Panc1 (cell line): ENCODE data around the gene KMT2E. TPM values are rescaled to one million over a fixed set of nuclear protein-coding genes. Genes with fewer than 3 reads are reported as not detected.

ENCODE experiments used
- ATAC-seq: fragments of 200-7000 bp; cut with Tn5 transposase; 2 replicates; pipeline ENCODE4 v1.9.1; 2020; ENCODE audit warnings: mild to moderate bottlenecking, moderate library complexity
- BruUV-seq: library from RNA; stranded (reverse); fragments of 400-500 nt; replicated peaks from 2 replicates; lab custom pipeline; 2021; lab: Mats Ljungman, UMichigan
- CTCF ChIA-PET: fragments of 300-600 bp; sonication (Branson Sonifier 250); formaldehyde crosslinking; loops from one replicate; lab custom pipeline; 2022; ENCODE audit warnings: antibody characterized with exemption; lab: Charles Lee
- POLR2A ChIA-PET: fragments of 300-600 bp; sonication (Branson Sonifier 250); formaldehyde crosslinking; loops from one replicate; lab custom pipeline; 2022; ENCODE audit warnings: antibody characterized with exemption; lab: Charles Lee
- DNase-seq: peaks from one replicate; pipeline ENCODE4 v3.0.0-alpha.2; 2010; ENCODE audit warnings: low read depth, low spot score
- H3K27ac ChIP-seq: 2 replicates; pipeline ENCODE4 v1.5.1; 2011; ENCODE audit warnings: mild to moderate bottlenecking, low read length, inconsistent platforms
- H3K27me3 ChIP-seq: fragments of 200-500 bp; sonication (Bioruptor generic); 2 replicates; pipeline ENCODE4 v1.6.0; 2014; ENCODE audit warnings: low read length, inconsistent platforms; ENCODE audit not compliant: control insufficient read depth, insufficient read depth
- H3K36me3 ChIP-seq: fragments of 200-500 bp; sonication (Bioruptor generic); 2 replicates; pipeline ENCODE4 v1.5.1; 2014; ENCODE audit warnings: inconsistent platforms, mild to moderate bottlenecking, low read length, moderate library complexity; ENCODE audit not compliant: control insufficient read depth, insufficient read depth
- H3K4me1 ChIP-seq: 2 replicates; pipeline ENCODE4 v1.5.1; 2011; ENCODE audit warnings: inconsistent platforms, mild to moderate bottlenecking, low read length, moderate library complexity; ENCODE audit not compliant: control insufficient read depth, insufficient read depth
- H3K4me3 ChIP-seq, 2 experiments: 2 replicates each; pipeline ENCODE4 v1.5.1; 2011 to 2012; ENCODE audit warnings: low read depth in 2 of 2, low read length in 2 of 2, mild to moderate bottlenecking in 2 of 2, inconsistent platforms in 1 of 2, moderate library complexity in 1 of 2
- H3K9me3 ChIP-seq: fragments of 200-500 bp; sonication (Bioruptor generic); 2 replicates; pipeline ENCODE4 v1.5.1; 2014; ENCODE audit warnings: low read depth, mild to moderate bottlenecking, inconsistent platforms, low read length, moderate library complexity; ENCODE audit not compliant: control insufficient read depth, insufficient read depth
- POLR2AphosphoS5 ChIP-seq: IDR thresholded peaks from 2 replicates; pipeline ENCODE4 v1.6.1; 2012; ENCODE audit warnings: mild to moderate bottlenecking, low read depth, low read length, moderate library complexity
- SIN3A ChIP-seq: IDR thresholded peaks from 2 replicates; pipeline ENCODE4 v1.6.1; 2012; ENCODE audit warnings: low read depth, mild to moderate bottlenecking, low read length, moderate library complexity, borderline replicate concordance; ENCODE audit not compliant: insufficient read depth
- TCF7L2 ChIP-seq: IDR thresholded peaks from 2 replicates; pipeline ENCODE4 v1.6.1; 2011; ENCODE audit warnings: mild to moderate bottlenecking, low read depth, low read length, inconsistent platforms
- in situ Hi-C: cut with HindIII; loops from 2 replicates; pipeline ENCODE4 v1.10.0; 2016; ENCODE audit warnings: low sequenced_read_pairs, low pct_unique_long_range_greater_than_20kb
- intact Hi-C: fragments of 100-400 bp; cut with micrococcal nuclease; formaldehyde crosslinking; loops from one replicate; pipeline ENCODE4 v1.10.0; 2022; ENCODE audit not compliant: unreplicated experiment
- total RNA-seq: library from RNA; stranded (reverse); gene quantifications from one replicate; pipeline ENCODE4 v1.2.1, GENCODE V29; 2021; ENCODE audit not compliant: unreplicated experiment
- TF ChIP-seq, protein P1 (sequence below): fragments of 450-650 bp; IDR thresholded peaks from 2 replicates; pipeline ENCODE4 v1.5.1; 2017; ENCODE audit warnings: mild to moderate bottlenecking
- TF ChIP-seq, protein P2 (sequence below), 2 experiments: IDR thresholded peaks; 2 replicates each; pipeline ENCODE4 v1.6.1; 2011 to 2012; ENCODE audit warnings: low read depth in 2 of 2, control low read depth in 1 of 2, low read length in 1 of 2, mild to moderate bottlenecking in 1 of 2, moderate library complexity in 1 of 2; ENCODE audit not compliant: insufficient read depth in 1 of 2

Gene KMT2E
- total RNA-seq, 1 experiment from 2014 or later = 51.4 TPM

DNA sequence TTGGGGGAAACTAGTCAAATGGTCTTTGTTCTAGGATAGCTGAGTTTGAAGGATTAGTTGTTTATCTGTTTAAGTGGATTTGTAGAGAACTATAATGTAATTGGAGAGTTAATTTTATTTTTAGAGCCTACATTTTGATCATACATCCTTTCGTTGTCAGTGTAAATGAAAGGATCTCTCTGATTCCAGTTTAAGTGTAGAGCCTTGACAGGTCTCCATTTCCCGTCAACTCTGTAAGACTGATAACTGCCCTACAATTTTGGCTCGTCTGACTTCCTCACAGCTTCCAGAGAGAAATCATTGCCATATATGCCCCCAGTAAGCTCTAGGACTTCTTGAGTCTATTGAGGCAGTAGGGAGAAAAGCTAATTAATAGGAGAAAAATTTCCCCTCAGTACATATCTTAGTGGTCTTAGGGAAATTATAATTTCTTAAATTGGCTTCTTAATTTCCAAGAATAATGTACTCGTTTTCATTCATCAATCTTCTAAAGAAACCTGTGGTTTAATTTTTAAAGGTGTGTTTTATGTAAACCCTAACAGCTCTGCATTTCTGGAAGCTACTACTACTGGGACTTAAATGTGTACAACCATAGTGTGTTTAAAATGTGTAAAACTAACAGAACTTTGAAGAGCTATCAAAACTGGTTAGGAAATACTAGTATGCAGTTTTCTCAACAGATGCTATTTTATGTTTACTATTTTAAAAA is 3.8 kb downstream of the KMT2E start:
- no TSS peak for BruUV-seq
- no peak for ATAC-seq
- TF ChIP-seq SIN3A = no peak
- TF ChIP-seq POLR2AphosphoS5 = no peak
- TF ChIP-seq, protein P1, sequence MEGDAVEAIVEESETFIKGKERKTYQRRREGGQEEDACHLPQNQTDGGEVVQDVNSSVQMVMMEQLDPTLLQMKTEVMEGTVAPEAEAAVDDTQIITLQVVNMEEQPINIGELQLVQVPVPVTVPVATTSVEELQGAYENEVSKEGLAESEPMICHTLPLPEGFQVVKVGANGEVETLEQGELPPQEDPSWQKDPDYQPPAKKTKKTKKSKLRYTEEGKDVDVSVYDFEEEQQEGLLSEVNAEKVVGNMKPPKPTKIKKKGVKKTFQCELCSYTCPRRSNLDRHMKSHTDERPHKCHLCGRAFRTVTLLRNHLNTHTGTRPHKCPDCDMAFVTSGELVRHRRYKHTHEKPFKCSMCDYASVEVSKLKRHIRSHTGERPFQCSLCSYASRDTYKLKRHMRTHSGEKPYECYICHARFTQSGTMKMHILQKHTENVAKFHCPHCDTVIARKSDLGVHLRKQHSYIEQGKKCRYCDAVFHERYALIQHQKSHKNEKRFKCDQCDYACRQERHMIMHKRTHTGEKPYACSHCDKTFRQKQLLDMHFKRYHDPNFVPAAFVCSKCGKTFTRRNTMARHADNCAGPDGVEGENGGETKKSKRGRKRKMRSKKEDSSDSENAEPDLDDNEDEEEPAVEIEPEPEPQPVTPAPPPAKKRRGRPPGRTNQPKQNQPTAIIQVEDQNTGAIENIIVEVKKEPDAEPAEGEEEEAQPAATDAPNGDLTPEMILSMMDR = no peak
- TF ChIP-seq TCF7L2 = no peak
- TF ChIP-seq, protein P2, sequence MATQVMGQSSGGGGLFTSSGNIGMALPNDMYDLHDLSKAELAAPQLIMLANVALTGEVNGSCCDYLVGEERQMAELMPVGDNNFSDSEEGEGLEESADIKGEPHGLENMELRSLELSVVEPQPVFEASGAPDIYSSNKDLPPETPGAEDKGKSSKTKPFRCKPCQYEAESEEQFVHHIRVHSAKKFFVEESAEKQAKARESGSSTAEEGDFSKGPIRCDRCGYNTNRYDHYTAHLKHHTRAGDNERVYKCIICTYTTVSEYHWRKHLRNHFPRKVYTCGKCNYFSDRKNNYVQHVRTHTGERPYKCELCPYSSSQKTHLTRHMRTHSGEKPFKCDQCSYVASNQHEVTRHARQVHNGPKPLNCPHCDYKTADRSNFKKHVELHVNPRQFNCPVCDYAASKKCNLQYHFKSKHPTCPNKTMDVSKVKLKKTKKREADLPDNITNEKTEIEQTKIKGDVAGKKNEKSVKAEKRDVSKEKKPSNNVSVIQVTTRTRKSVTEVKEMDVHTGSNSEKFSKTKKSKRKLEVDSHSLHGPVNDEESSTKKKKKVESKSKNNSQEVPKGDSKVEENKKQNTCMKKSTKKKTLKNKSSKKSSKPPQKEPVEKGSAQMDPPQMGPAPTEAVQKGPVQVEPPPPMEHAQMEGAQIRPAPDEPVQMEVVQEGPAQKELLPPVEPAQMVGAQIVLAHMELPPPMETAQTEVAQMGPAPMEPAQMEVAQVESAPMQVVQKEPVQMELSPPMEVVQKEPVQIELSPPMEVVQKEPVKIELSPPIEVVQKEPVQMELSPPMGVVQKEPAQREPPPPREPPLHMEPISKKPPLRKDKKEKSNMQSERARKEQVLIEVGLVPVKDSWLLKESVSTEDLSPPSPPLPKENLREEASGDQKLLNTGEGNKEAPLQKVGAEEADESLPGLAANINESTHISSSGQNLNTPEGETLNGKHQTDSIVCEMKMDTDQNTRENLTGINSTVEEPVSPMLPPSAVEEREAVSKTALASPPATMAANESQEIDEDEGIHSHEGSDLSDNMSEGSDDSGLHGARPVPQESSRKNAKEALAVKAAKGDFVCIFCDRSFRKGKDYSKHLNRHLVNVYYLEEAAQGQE (IDR thresholded peaks at IDR 0.05; ENCODE audit: insufficient read depth in 1 of 2, low read depth in 2 of 2, low read length in 1 of 2) = no peak
- intact Hi-C loops (no loop called here), in situ Hi-C loops (no loop called here)
- Histone ChIP-seq H3K4me1 (peaks cover 22% of the 10 kb centered on the region), H3K9me3 (no peaks in the 10 kb centered on the region), H3K4me3 (peak overlapping the region; percentile 32 to 92; a peak in 3 of 4 replicates), H3K36me3 (peaks cover 9% of the 10 kb centered on the region), H3K27ac (peak overlapping the region; percentile 99), H3K27me3 (no peaks in the 10 kb centered on the region)
- ChIA-PET CTCF (no interaction called here), POLR2A (interaction anchor here (0.7 kb wide), 2 partner anchors 34 to 83 kb away, joined by 3 read pairs; no protein-coding TSS in a partner anchor)
- DNase-seq = no peak

DNA sequence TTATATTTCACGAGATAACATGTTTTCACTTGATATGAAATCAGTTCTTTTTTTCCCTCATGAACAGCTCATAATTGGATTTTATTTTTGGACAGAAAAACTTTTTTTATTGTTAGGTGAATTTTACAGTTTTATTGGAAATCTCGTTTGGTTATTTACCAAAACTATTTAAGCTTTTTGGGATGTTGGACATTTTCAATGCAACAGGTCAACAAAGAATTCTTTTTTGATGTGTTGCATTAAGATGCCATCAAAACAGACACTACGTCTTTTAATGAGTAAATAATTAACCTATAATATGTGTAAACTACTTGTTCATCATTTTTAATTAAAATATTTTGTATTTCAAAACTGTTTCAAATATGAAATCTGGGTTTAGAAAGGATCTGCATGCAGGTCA is 5.3 kb downstream of the KMT2E start:
- POLR2A ChIA-PET = no interaction called here
- Histone ChIP-seq H3K27ac (no peak overlapping the region), H3K27me3 (no peaks in the 10 kb centered on the region), H3K9me3 (no peaks in the 10 kb centered on the region), H3K4me1 (peaks cover 24% of the 10 kb centered on the region), H3K36me3 (peaks cover 9% of the 10 kb centered on the region), H3K4me3 (no peak overlapping the region)
- TF ChIP-seq SIN3A = no peak
- TF ChIP-seq, protein P1 = no peak
- intact Hi-C loops (no loop called here), in situ Hi-C loops (no loop called here)
- no TSS peak for BruUV-seq
- no peak for ATAC-seq
- DNase-seq = no peak
- CTCF ChIA-PET = no interaction called here
